Right atrium auricular region (tissue), 2 donors: ENCODE measurements around the gene ABL1. TPM values are rescaled to one million over a fixed set of nuclear protein-coding genes. Genes with fewer than 3 reads are reported as not detected.

Experiments
- DNase-seq: peaks from one replicate; pipeline ENCODE4 v3.0.0-alpha.2; 2019; ENCODE audit warnings: low spot score
- H3K27ac ChIP-seq, 2 donors: fragments of 200-600 bp; sonication (generic); 1 replicate in 1 of 2; 2 replicates in 1 of 2; pipeline ENCODE4 v1.5.1; 2016 to 2019
- H3K27me3 ChIP-seq, 2 donors: fragments of 200-600 bp; sonication (generic); one replicate each; pipeline versions ENCODE4 v1.5.1 to v1.6.0; 2017 to 2019
- H3K36me3 ChIP-seq: fragments of 200-600 bp; sonication (generic); one replicate; pipeline ENCODE4 v1.5.1; 2016
- H3K4me1 ChIP-seq, 2 donors: fragments of 200-600 bp; sonication (generic); one replicate each; pipeline versions ENCODE4 v1.5.1 to v1.6.0; 2017 to 2019
- H3K4me3 ChIP-seq, 2 donors: fragments of 200-600 bp; sonication (generic); 1 replicate in 1 of 2; 2 replicates in 1 of 2; pipeline ENCODE4 v1.5.1; 2017 to 2019; ENCODE audit warnings: mild to moderate bottlenecking in 1 of 2, moderate library complexity in 1 of 2
- H3K9me3 ChIP-seq, 2 donors: fragments of 200-600 bp; sonication (generic); one replicate each; pipeline ENCODE4 v1.5.1; 2019
- total RNA-seq, 2 donors: library from RNA; depleted of rRNA; stranded (reverse); fragments of >200 nt; gene quantifications; one replicate each; pipeline ENCODE4 v1.1.0, GENCODE V29; 2016
- TF ChIP-seq, protein P1 (sequence below), 2 donors: fragments of 200-600 bp; sonication (generic); IDR thresholded peaks; one replicate each; pipeline ENCODE4 v1.5.1; 2019; ENCODE audit warnings: antibody characterized with exemption in 2 of 2

The ABL1 gene
- total RNA-seq, 2 donors from 2014 or later: 26.3 to 38.9 TPM

DNA sequence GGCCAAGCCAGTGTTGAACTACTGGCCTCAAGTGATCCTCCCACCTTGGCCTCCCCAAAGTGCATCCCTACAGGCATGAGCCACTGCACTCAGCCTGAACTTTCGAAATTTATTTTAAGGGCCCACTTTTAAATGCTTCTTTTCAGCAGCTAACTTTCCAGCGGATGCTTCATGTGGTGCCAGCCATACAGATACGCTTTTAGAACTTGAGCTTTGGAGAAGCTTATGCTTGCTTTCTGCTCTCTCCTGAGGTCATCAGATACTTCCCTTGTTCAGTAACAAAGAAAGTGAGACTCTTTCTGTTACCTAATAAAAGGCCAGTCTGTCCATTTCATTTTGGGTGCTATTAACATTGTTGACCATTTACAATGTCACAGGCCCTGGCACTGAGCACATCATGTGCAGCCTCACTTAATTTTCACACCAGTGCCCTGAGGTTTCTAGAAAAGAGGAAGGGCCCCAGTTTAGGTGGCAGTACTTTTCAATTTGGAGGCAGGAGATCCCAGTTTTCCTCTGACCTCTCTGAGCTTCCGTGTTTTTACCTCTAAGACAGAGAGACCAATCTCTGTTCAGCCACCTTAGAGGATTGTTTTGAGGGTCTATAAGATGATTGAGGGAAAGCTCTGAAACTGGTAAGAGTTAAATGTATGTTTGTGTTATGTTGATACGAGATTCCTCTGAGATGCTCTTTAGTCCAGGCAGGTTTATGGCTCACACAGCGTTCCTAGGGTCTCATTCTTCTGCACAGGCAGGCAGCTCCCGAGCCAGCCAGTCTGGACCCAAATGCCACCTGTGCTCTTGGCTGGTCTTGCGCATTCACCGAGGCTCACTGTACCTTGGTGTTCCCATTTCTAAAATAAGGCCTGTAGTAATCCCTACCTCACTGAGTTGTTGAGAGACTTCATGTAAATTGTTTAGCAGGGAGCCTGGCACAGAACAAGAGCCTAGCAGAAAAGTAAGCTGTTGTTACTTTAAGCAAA, 4.4 kb downstream of the ABL1 start:
- Histone ChIP-seq H3K36me3 (no peaks in the 10 kb centered on the region), H3K27me3 (no peaks in the 10 kb centered on the region), H3K27ac (peak overlapping the region; percentile 1 to 23), H3K4me1 (peaks cover 0 to 74% of the 10 kb centered on the region in 2 donors), H3K9me3 (no peaks in the 10 kb centered on the region), H3K4me3 (no peak overlapping the region)
- TF ChIP-seq, protein P1, sequence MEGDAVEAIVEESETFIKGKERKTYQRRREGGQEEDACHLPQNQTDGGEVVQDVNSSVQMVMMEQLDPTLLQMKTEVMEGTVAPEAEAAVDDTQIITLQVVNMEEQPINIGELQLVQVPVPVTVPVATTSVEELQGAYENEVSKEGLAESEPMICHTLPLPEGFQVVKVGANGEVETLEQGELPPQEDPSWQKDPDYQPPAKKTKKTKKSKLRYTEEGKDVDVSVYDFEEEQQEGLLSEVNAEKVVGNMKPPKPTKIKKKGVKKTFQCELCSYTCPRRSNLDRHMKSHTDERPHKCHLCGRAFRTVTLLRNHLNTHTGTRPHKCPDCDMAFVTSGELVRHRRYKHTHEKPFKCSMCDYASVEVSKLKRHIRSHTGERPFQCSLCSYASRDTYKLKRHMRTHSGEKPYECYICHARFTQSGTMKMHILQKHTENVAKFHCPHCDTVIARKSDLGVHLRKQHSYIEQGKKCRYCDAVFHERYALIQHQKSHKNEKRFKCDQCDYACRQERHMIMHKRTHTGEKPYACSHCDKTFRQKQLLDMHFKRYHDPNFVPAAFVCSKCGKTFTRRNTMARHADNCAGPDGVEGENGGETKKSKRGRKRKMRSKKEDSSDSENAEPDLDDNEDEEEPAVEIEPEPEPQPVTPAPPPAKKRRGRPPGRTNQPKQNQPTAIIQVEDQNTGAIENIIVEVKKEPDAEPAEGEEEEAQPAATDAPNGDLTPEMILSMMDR (IDR thresholded peaks at IDR 0.05): no peak
- peak; percentile 34 for DNase-seq

DNA sequence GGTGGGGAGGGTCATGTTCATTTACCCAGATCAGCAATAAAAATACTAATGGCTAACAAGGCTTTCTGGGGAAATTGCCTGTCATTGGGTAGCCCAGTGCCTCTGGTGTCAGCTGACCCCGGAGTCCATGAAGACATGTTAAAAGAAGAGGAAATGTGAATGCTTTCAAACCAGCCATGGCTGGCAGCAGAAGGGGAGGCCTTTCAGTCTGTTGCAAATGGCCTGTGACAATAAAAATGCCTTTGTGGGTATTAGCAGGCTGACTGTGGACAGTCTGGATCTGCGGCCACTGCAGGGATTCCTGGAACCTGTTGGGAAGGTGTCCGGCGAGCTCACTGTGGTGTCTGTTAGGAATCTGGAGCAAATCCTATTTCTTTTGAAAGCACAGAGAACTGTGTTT, 7.5 kb downstream of the ABL1 start:
- no peaks in the 10 kb centered on the region for H3K9me3 ChIP-seq
- peak overlapping the region; percentile 81 to 83 for H3K27ac ChIP-seq
- TF ChIP-seq, protein P1 (IDR thresholded peaks at IDR 0.05): no peak
- H3K27me3 ChIP-seq: no peaks in the 10 kb centered on the region
- DNase-seq: no peak
- peaks cover 0 to 83% of the 10 kb centered on the region in 2 donors for H3K4me1 ChIP-seq
- H3K4me3 ChIP-seq: no peak overlapping the region
- H3K36me3 ChIP-seq: no peaks in the 10 kb centered on the region

DNA sequence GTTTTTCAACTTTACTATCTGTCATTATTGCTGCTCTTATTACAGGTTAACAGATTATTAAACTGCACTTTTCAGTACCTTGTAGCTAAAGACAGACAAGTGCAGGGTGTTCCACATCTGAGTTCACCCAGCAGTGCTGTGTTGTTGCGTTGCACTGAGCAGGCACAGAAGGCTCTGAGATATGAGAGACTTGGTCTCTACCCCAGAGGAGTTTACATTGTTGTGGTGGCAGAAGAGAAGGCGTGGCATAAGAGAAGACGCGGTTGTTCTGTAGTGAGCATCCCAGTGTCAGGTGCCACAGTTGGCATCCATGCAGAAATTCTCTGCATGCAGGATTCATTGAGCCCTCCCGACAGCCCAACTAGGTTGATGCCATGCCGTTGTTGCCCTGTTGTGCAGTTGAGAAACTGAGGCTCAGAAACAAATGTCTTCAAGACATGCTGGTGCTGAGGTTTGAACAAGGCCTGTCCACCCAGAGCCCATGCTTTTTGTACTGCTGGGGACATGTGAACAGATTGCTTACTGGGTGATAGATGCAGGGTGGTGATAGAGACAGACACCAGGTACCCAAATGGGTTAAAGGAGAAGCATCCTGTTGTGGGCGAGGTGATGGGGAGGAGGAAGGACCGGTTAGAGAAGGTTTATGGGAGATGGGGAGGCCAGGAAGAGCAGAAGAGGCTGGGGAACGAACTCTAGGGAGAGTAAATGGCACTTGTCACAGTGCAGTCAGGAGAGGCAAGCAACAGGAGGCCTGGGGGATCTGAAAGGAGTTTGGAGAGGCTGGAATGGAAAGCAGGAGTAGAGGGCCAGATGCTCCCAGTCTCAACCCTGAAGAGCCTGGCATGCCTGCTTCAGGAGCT, 8.2 kb downstream of the ABL1 start:
- Histone ChIP-seq H3K4me3 (no peak overlapping the region), H3K4me1 (peaks cover 0 to 87% of the 10 kb centered on the region in 2 donors), H3K27me3 (no peaks in the 10 kb centered on the region), H3K27ac (peak overlapping the region; percentile 81 to 83), H3K9me3 (no peaks in the 10 kb centered on the region), H3K36me3 (no peaks in the 10 kb centered on the region)
- peak; percentile 51 for DNase-seq
- TF ChIP-seq, protein P1 (IDR thresholded peaks at IDR 0.05): no peak

DNA sequence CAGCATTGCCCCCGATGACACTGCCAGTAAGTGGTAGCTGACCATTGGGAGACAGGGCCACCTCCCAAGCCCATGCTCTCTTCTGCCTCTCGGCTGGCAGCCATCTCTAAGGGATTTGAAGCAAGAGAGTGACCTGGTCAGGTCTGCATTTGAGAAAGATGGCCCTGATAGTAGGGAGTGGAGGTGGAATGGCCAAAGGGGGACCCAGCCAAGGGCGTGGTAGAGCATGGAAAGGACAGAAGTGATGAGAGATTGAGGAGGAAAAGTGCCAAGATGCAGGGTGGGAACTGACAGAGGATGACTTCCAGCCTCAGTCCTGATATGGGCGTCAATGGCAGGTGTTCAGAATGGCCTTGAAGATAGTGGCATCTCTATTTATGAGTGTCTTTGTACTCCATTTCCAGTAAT, 9.0 kb downstream of the ABL1 start:
- Histone ChIP-seq H3K4me1 (peaks cover 0 to 87% of the 10 kb centered on the region in 2 donors), H3K4me3 (no peak overlapping the region)
- peak; percentile 58 for DNase-seq

DNA sequence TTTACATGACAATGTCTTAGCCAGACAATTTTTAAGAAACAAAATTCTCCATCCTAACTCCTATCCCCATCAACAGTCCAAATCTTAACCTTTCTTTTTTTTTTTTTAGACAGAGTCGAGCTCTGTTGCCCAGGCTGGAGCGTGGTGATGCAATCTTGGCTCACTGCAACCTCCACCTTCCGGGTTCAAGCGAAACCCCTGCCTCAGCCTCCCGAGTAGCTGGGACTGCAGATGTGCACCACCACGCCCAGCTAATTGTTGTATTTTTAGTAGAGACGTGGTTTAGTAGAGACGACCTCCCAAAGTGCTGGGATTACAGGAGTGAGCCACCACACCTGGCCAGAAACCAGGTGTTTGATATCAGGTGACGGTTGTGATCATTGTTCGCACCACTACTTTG, 10.2 kb downstream of the ABL1 start:
- TF ChIP-seq, protein P1 (IDR thresholded peaks at IDR 0.05): no peak
- peak; percentile 61 for DNase-seq
- no peaks in the 10 kb centered on the region for H3K36me3 ChIP-seq
- peaks cover 0 to 75% of the 10 kb centered on the region in 2 donors for H3K4me1 ChIP-seq
- no peak overlapping the region for H3K4me3 ChIP-seq
- H3K27ac ChIP-seq: peak overlapping the region; percentile 81 to 83
- no peaks in the 10 kb centered on the region for H3K9me3 ChIP-seq
- H3K27me3 ChIP-seq: no peaks in the 10 kb centered on the region

More for the DNA sequence above, 9.0 kb downstream of the ABL1 start:
- H3K36me3 ChIP-seq: no peaks in the 10 kb centered on the region
- H3K9me3 ChIP-seq: no peaks in the 10 kb centered on the region
- no peaks in the 10 kb centered on the region for H3K27me3 ChIP-seq
- TF ChIP-seq, protein P1 (IDR thresholded peaks at IDR 0.05): no peak
- H3K27ac ChIP-seq: peak overlapping the region; percentile 81 to 83
